ENCODE results near the gene EVL. TPM values are rescaled to one million over a fixed set of nuclear protein-coding genes. Genes with fewer than 3 reads are reported as not detected.
A peak's percentile ranks its signal among the peaks of the same experiment; 100 is the strongest.

Gene EVL
- total and polyA plus RNA-seq, 2 of the 8 experiments (the other 6 are each of a cell fraction or from before 2014, with no cell fraction given), result 30.7 to 64.6 TPM

DNA sequence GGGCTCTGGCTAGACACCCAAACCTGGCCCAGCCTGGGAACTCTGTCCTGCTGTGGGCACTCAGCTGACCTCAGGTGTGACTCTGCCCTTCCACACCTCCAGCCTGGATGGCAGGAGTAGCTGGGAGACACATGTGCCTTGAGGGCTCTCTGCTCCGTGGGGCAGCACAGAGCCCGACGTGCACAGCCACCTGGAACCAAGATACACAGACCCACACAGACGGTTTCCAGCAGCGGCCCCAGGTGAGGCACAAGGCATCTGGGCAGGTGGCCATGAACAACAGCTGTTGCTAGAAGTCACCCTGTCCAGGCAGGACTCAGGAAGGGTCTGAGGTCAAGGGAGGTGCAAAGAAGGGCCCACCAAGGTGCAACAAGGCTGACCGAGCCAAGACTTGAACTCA lies 88.3 kb downstream of the EVL start:
- Histone ChIP-seq H4K5ac (ENCODE audit: insufficient read length, low read depth, low read length) (no peak overlapping the region), H3K23me2 (ENCODE audit: low read depth, low read length) (no peaks in the 10 kb centered on the region), H4K8ac (ENCODE audit: extremely low read depth, insufficient read depth, low read length) (no peak overlapping the region), H2BK15ac (ENCODE audit: low read length) (0 out of 2 replicates have a peak overlapping the region, but pooled peaks have one; percentile 31), H3K79me2 (ENCODE audit: control insufficient read depth in 1 of 2, insufficient read depth in 2 of 2, low read length in 2 of 2) (no peaks in the 10 kb centered on the region; a peak in 1 of 4 replicates), H3K56ac (replicated peaks; ENCODE audit: insufficient read length, low read depth, low read length) (no peak overlapping the region), H3K79me1 (ENCODE audit: low read depth, low read length) (no peaks in the 10 kb centered on the region), H2AFZ (ENCODE audit: low read length) (no peak overlapping the region), H3K14ac (ENCODE audit: insufficient read length) (no peak overlapping the region), H3K9ac (replicated peaks in 1 of 4; ENCODE audit: extremely low read depth in 1 of 4, low read depth in 3 of 4, low read length in 3 of 4) (no peak overlapping the region), H3K9me3 (ENCODE audit: insufficient read depth in 2 of 2, low read depth in 1 of 2, low read length in 1 of 2) (no peaks in the 10 kb centered on the region), H4K20me1 (replicated peaks in 1 of 2; ENCODE audit: control insufficient read depth in 1 of 2, insufficient read depth in 2 of 2, low read length in 2 of 2) (peaks cover 0 to 3% of the 10 kb centered on the region in 2 experiments), H3K4me1 (replicated peaks in 1 of 4; ENCODE audit: control insufficient read depth in 3 of 4, insufficient read depth in 4 of 4, low read length in 3 of 4) (peaks cover 0 to 7% (median 1%) of the 10 kb centered on the region in 4 experiments; a peak in 6 of 7 replicates), H3K18ac (ENCODE audit: extremely low read depth, low read length) (no peak overlapping the region), H3K4me3 (ENCODE audit: extremely low read depth in 1 of 4, insufficient read depth in 2 of 4, low read depth in 3 of 4, low read length in 4 of 4) (no peak overlapping the region), H4K91ac (replicated peaks; ENCODE audit: insufficient read length, low read length) (no peak overlapping the region), H3K27me3 (replicated peaks in 1 of 4; ENCODE audit: control insufficient read depth in 3 of 4, extremely low read depth in 1 of 4, insufficient read depth in 3 of 4, low read length in 3 of 4) (peaks cover 2 to 15% (median 13%) of the 10 kb centered on the region in 4 experiments), H2BK20ac (ENCODE audit: low read length) (no peak overlapping the region), H3K36me3 (ENCODE audit: control insufficient read depth in 2 of 4, insufficient read depth in 4 of 4, low read length in 3 of 4) (no peaks in the 10 kb centered on the region; a peak in 1 of 8 replicates), H3K4ac (replicated peaks; ENCODE audit: insufficient read length, low read depth, low read length) (no peak overlapping the region), H2BK5ac (ENCODE audit: low read depth, low read length) (no peak overlapping the region), H2AK5ac (ENCODE audit: low read depth, low read length) (no peak overlapping the region), H3K4me2 (ENCODE audit: insufficient read depth in 1 of 2, low read depth in 2 of 2, low read length in 2 of 2) (no peak overlapping the region), H2BK12ac (ENCODE audit: low read depth, low read length) (no peak overlapping the region), H3K27ac (ENCODE audit: low read depth, low read length) (no peak overlapping the region), H3K23ac (ENCODE audit: insufficient read length) (no peak overlapping the region), H2BK120ac (replicated peaks; ENCODE audit: low read depth, low read length) (no peak overlapping the region)
- DNase-seq (ENCODE audit: low read depth in 1 of 2, low spot score in 2 of 2) (no peak), FAIRE-seq (no peak)
- POLR2A ChIA-PET (ENCODE audit: partially characterized antibody), result interaction anchor here (1.0 kb wide), 1 partner anchor 9 kb away, joined by 4 read pairs; no protein-coding TSS in a partner anchor
- 91% methylated on average over 6 of the region's 6 CpGs; no CpG with 5 or more reads in 1 of the 2 experiments for WGBS, 2 experiments (ENCODE audit: extremely low coverage in 1 of 2, insufficient coverage in 1 of 2, insufficient read length in 1 of 2, insufficient replicate concordance in 2 of 2, low coverage in 1 of 2, low lambda C conversion rate in 2 of 2, missing lambda C conversion rate in 1 of 2)
- CTCF ChIA-PET (ENCODE audit: partially characterized antibody), result interaction anchor here (0.7 to 19.5 kb wide), 6 partner anchors 17 to 171 kb away, joined by 3 to 307 read pairs (median 10); no protein-coding TSS in a partner anchor
- TF ChIP-seq YY1 (IDR thresholded peaks at IDR 0.05; ENCODE audit: low read depth, low read length) (no peak), RNF2 (IDR thresholded peaks at IDR 0.05; ENCODE audit: borderline replicate concordance, low read depth, low read length, missing control alignments, poor library complexity, severe bottlenecking) (no peak), TCF12 (IDR thresholded peaks at IDR 0.05; ENCODE audit: low read depth, low read length) (no peak), CEBPB (IDR thresholded peaks at IDR 0.05; ENCODE audit: low read depth, low read length) (no peak), JUN (IDR thresholded peaks at IDR 0.05; ENCODE audit: low read depth, low read length) (no peak), CHD2 (IDR thresholded peaks at IDR 0.05; ENCODE audit: low read length) (no peak), CTBP2 (IDR thresholded peaks at IDR 0.05; ENCODE audit: borderline replicate concordance, insufficient read depth, insufficient read length, low read length) (no peak), TAF7 (optimal IDR thresholded peaks at IDR 0.05; ENCODE audit: borderline replicate concordance, low read depth, low read length) (no peak), KDM4A (IDR thresholded peaks at IDR 0.05; ENCODE audit: low read depth, low read length, severe bottlenecking) (no peak), SIX5 (IDR thresholded peaks at IDR 0.05; ENCODE audit: low read depth, low read length) (no peak), TEAD4 (IDR thresholded peaks at IDR 0.05; ENCODE audit: low read depth, low read length) (no peak)
- TF ChIP-seq, protein P1, sequence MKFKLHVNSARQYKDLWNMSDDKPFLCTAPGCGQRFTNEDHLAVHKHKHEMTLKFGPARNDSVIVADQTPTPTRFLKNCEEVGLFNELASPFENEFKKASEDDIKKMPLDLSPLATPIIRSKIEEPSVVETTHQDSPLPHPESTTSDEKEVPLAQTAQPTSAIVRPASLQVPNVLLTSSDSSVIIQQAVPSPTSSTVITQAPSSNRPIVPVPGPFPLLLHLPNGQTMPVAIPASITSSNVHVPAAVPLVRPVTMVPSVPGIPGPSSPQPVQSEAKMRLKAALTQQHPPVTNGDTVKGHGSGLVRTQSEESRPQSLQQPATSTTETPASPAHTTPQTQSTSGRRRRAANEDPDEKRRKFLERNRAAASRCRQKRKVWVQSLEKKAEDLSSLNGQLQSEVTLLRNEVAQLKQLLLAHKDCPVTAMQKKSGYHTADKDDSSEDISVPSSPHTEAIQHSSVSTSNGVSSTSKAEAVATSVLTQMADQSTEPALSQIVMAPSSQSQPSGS (IDR thresholded peaks at IDR 0.05; ENCODE audit: low read length), result no peak

Measured in H1 (cell line).